IMR-90 (cell line): ENCODE results near the gene AP2A1.

Experiments
- POLR2A ChIP-seq: IDR thresholded peaks from 2 replicates; pipeline ENCODE4 v1.6.1; 2012; ENCODE audit warnings: mild to moderate bottlenecking, low read depth, low read length
- RAD21 ChIP-seq: IDR thresholded peaks from 2 replicates; pipeline ENCODE4 v1.6.1; 2012; ENCODE audit warnings: low read length, improper control_type of control experiment
- TF ChIP-seq, protein P1 (sequence below): conservative IDR thresholded peaks from 2 replicates; pipeline ENCODE4 v1.5.1; 2012; ENCODE audit warnings: mild to moderate bottlenecking, low read depth, low read length, improper control_type of control experiment

- TF ChIP-seq, protein P1, sequence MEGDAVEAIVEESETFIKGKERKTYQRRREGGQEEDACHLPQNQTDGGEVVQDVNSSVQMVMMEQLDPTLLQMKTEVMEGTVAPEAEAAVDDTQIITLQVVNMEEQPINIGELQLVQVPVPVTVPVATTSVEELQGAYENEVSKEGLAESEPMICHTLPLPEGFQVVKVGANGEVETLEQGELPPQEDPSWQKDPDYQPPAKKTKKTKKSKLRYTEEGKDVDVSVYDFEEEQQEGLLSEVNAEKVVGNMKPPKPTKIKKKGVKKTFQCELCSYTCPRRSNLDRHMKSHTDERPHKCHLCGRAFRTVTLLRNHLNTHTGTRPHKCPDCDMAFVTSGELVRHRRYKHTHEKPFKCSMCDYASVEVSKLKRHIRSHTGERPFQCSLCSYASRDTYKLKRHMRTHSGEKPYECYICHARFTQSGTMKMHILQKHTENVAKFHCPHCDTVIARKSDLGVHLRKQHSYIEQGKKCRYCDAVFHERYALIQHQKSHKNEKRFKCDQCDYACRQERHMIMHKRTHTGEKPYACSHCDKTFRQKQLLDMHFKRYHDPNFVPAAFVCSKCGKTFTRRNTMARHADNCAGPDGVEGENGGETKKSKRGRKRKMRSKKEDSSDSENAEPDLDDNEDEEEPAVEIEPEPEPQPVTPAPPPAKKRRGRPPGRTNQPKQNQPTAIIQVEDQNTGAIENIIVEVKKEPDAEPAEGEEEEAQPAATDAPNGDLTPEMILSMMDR, result no peak
- TF ChIP-seq POLR2A (no peak), RAD21 (no peak)
These were observed 57.9 kb downstream of the AP2A1 start for GRCh38 chr19:49824662-49825061.
